WTC11 (cell line): ENCODE data around the gene ATP8B4.

ENCODE experiments used
- CREB1 ChIP-seq: sonication (generic); formaldehyde crosslinking; IDR thresholded peaks from 2 replicates; pipeline ENCODE4 v1.8.0; 2023; ENCODE audit warnings: mild to moderate bottlenecking, missing genetic modification reagents
- JUN ChIP-seq: sonication (generic); formaldehyde crosslinking; IDR thresholded peaks from 2 replicates; pipeline ENCODE4 v1.8.0; 2023; ENCODE audit warnings: mild to moderate bottlenecking, missing genetic modification reagents
- MAX ChIP-seq: sonication (generic); formaldehyde crosslinking; IDR thresholded peaks from 2 replicates; pipeline ENCODE4 v1.8.0; 2022; ENCODE audit warnings: mild to moderate bottlenecking, missing genetic modification reagents
- SMAD4 ChIP-seq: sonication (generic); formaldehyde crosslinking; IDR thresholded peaks from 2 replicates; pipeline ENCODE4 v1.8.0; 2022; ENCODE audit warnings: mild to moderate bottlenecking, missing genetic modification reagents
- ZNF263 ChIP-seq: sonication (generic); formaldehyde crosslinking; IDR thresholded peaks from 2 replicates; pipeline ENCODE4 v1.8.1; 2022; ENCODE audit warnings: low read depth, mild to moderate bottlenecking, moderate library complexity, missing genetic modification reagents
- ZNF416 ChIP-seq: fragments of 250-450 bp; sonication (Bioruptor Pico); IDR thresholded peaks from 2 replicates; pipeline ENCODE4 v1.9.0; 2021; ENCODE audit warnings: mild to moderate bottlenecking, inconsistent platforms
- TF ChIP-seq, protein P1 (sequence below): sonication (generic); formaldehyde crosslinking; IDR thresholded peaks from 2 replicates; pipeline ENCODE4 v1.8.1; 2023; ENCODE audit warnings: mild to moderate bottlenecking, missing genetic modification reagents, moderate library complexity
- TF ChIP-seq, protein P2 (sequence below): fragments of 200-600 bp; IDR thresholded peaks from 2 replicates; pipeline ENCODE4 v1.8.0; 2022; ENCODE audit warnings: antibody characterized with exemption

GRCh38 chr15:50107157-50107556 lies 11.9 kb downstream of the ATP8B4 start:
- TF ChIP-seq, protein P1, sequence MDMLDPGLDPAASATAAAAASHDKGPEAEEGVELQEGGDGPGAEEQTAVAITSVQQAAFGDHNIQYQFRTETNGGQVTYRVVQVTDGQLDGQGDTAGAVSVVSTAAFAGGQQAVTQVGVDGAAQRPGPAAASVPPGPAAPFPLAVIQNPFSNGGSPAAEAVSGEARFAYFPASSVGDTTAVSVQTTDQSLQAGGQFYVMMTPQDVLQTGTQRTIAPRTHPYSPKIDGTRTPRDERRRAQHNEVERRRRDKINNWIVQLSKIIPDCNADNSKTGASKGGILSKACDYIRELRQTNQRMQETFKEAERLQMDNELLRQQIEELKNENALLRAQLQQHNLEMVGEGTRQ (CRISPR knock-in tag): no peak
- TF ChIP-seq ZNF263 (CRISPR knock-in tag) (no peak), MAX (CRISPR knock-in tag) (no peak), JUN (CRISPR knock-in tag) (no peak), CREB1 (CRISPR knock-in tag) (no peak), ZNF416 (CRISPR knock-in tag) (no peak), SMAD4 (CRISPR knock-in tag) (no peak)
- TF ChIP-seq, protein P2, sequence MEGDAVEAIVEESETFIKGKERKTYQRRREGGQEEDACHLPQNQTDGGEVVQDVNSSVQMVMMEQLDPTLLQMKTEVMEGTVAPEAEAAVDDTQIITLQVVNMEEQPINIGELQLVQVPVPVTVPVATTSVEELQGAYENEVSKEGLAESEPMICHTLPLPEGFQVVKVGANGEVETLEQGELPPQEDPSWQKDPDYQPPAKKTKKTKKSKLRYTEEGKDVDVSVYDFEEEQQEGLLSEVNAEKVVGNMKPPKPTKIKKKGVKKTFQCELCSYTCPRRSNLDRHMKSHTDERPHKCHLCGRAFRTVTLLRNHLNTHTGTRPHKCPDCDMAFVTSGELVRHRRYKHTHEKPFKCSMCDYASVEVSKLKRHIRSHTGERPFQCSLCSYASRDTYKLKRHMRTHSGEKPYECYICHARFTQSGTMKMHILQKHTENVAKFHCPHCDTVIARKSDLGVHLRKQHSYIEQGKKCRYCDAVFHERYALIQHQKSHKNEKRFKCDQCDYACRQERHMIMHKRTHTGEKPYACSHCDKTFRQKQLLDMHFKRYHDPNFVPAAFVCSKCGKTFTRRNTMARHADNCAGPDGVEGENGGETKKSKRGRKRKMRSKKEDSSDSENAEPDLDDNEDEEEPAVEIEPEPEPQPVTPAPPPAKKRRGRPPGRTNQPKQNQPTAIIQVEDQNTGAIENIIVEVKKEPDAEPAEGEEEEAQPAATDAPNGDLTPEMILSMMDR: no peak
